HCT116 (cell line): ENCODE measurements around the gene MAVS. TPM values are rescaled to one million over a fixed set of nuclear protein-coding genes. Genes with fewer than 3 reads are reported as not detected.
A peak's percentile ranks its signal among the peaks of the same experiment; 100 is the strongest.

Experiments used
- ATAC-seq: fragments of 200-7000 bp; cut with Tn5 transposase; 2 replicates; pipeline ENCODE4 v1.9.1; 2020; ENCODE audit warnings: mild to moderate bottlenecking, moderate library complexity
- BruUV-seq: library from RNA; stranded (reverse); fragments of 400-500 nt; replicated peaks from 2 replicates; lab custom pipeline; 2021; lab: Mats Ljungman, UMichigan
- CTCF ChIA-PET: fragments of 300-600 bp; sonication (Branson Sonifier 250); formaldehyde crosslinking; loops from one replicate; lab custom pipeline; 2021; ENCODE audit warnings: antibody characterized with exemption; lab: Charles Lee
- POLR2A ChIA-PET: fragments of 300-600, 350-600 bp; sonication (Branson Sonifier 250); formaldehyde crosslinking; loops from one replicate; lab custom pipeline; 2021; ENCODE audit warnings: antibody characterized with exemption; lab: Charles Lee
- RAD21 ChIA-PET, 2 experiments: fragments of 300-600 bp; sonication (Branson Sonifier 250); formaldehyde crosslinking; loops; one replicate each; lab custom pipeline; 2023; ENCODE audit warnings: low total read pairs in 2 of 2; ENCODE audit not compliant: uncharacterized antibody in 2 of 2, unreplicated experiment in 2 of 2, low non-redundant PET in 1 of 2; lab: Charles Lee
- DNase-seq: peaks from one replicate; pipeline ENCODE4 v3.0.0-alpha.2; 2010; ENCODE audit warnings: low read depth, low spot score
- H2AFZ ChIP-seq: fragments of 200-600 bp; shearing (Covaris generic), sonication (generic); 2 replicates; pipeline ENCODE4 v1.6.1; 2017; ENCODE audit warnings: low read depth, mixed run types, mixed read lengths, antibody characterized with exemption, low read length; ENCODE audit not compliant: poor library complexity, severe bottlenecking
- H3K27ac ChIP-seq: 2 replicates; pipeline ENCODE4 v1.5.1; 2012; ENCODE audit warnings: low read depth, low read length
- H3K27me3 ChIP-seq: fragments of 200-600 bp; sonication (generic); 2 replicates; pipeline ENCODE4 v1.6.1; 2016; ENCODE audit warnings: mixed run types, low read length, mixed read lengths; ENCODE audit not compliant: insufficient read depth
- H3K36me3 ChIP-seq, 2 experiments: fragments of 200-500 bp in 1 of 2; fragments of 200-600 bp in 1 of 2; sonication (Bioruptor generic) in 1 of 2; sonication (generic) in 1 of 2; 2 replicates each; pipeline versions ENCODE4 v1.5.1 to v1.6.1; 2014 to 2016; ENCODE audit warnings: low read length in 2 of 2, inconsistent platforms in 1 of 2, mixed read lengths in 1 of 2, mixed run types in 1 of 2; ENCODE audit not compliant: insufficient read depth in 2 of 2, control insufficient read depth in 1 of 2
- H3K4me1 ChIP-seq, 2 experiments: fragments of 200-600 bp in 1 of 2; sonication (generic) in 1 of 2; 2 replicates each; pipeline versions ENCODE4 v1.5.1 to v1.6.1; 2012 to 2017; ENCODE audit warnings: low read length in 2 of 2, inconsistent platforms in 1 of 2, mild to moderate bottlenecking in 1 of 2, mixed read lengths in 1 of 2, mixed run types in 1 of 2, moderate library complexity in 1 of 2; ENCODE audit not compliant: insufficient read depth in 2 of 2, control insufficient read depth in 1 of 2
- H3K4me2 ChIP-seq: fragments of 200-600 bp; sonication (generic); 2 replicates; pipeline ENCODE4 v1.6.1; 2017; ENCODE audit warnings: mixed run types, low read length, mixed read lengths
- H3K4me3 ChIP-seq, 2 experiments: fragments of 200-600 bp in 1 of 2; sonication (generic) in 1 of 2; replicated peaks in 1 of 2; 2 replicates each; pipeline ENCODE4 v1.5.1; 2011 to 2016; ENCODE audit warnings: low read length in 2 of 2, control low read depth in 1 of 2, low read depth in 1 of 2, mild to moderate bottlenecking in 1 of 2, mixed read lengths in 1 of 2, mixed run types in 1 of 2
- H3K79me2 ChIP-seq: fragments of 200-600 bp; sonication (generic); 2 replicates; pipeline ENCODE4 v1.6.1; 2017; ENCODE audit warnings: mild to moderate bottlenecking, mixed run types, low read length, moderate library complexity, mixed read lengths; ENCODE audit not compliant: insufficient read depth
- H3K9ac ChIP-seq: fragments of 200-600 bp; sonication (generic); 2 replicates; pipeline ENCODE4 v1.6.1; 2016; ENCODE audit warnings: low read length, mixed read lengths
- H3K9me2 ChIP-seq: fragments of 200-600 bp; sonication (generic), shearing (Covaris generic); 2 replicates; pipeline ENCODE4 v1.6.1; 2017; ENCODE audit warnings: mixed run types, mild to moderate bottlenecking, moderate library complexity; ENCODE audit not compliant: insufficient read depth
- H3K9me3 ChIP-seq, 2 experiments: fragments of 200-500 bp in 1 of 2; fragments of 200-600 bp in 1 of 2; sonication (Bioruptor generic) in 1 of 2; sonication (generic) in 1 of 2; 2 replicates each; pipeline ENCODE4 v1.6.1; 2014 to 2017; ENCODE audit warnings: low read length in 2 of 2, mixed read lengths in 2 of 2, inconsistent platforms in 1 of 2, low read depth in 1 of 2, mild to moderate bottlenecking in 1 of 2, mixed run types in 1 of 2, moderate library complexity in 1 of 2; ENCODE audit not compliant: control insufficient read depth in 1 of 2, insufficient read depth in 1 of 2
- H4K20me1 ChIP-seq: fragments of 200-600 bp; sonication (generic), shearing (Covaris generic); 2 replicates; pipeline ENCODE4 v1.6.1; 2017; ENCODE audit warnings: mixed run types, mild to moderate bottlenecking, moderate library complexity; ENCODE audit not compliant: insufficient read depth
- REST ChIP-seq: IDR thresholded peaks from 2 replicates; pipeline ENCODE4 v1.6.1; 2012; ENCODE audit warnings: low read depth
- SP1 ChIP-seq: IDR thresholded peaks from 2 replicates; pipeline ENCODE4 v1.6.1; 2012; ENCODE audit warnings: low read depth
- YY1 ChIP-seq: IDR thresholded peaks from 2 replicates; pipeline ENCODE4 v1.6.1; 2011; ENCODE audit warnings: low read length, low read depth, moderate library complexity, mild to moderate bottlenecking; ENCODE audit not compliant: insufficient replicate concordance; ENCODE audit errors: extremely low read depth
- intact Hi-C: fragments of 100-400 bp; cut with micrococcal nuclease; formaldehyde crosslinking; loops from 2 replicates; pipeline ENCODE4 v1.10.0; 2022
- total RNA-seq: library from RNA; stranded (reverse); gene quantifications from one replicate; pipeline ENCODE4 v1.2.1, GENCODE V29; 2021; ENCODE audit not compliant: unreplicated experiment

The MAVS gene
- total RNA-seq, 1 experiment from 2014 or later, result 60.1 TPM

GRCh38 chr20:3890398-3890751 lies 43.7 kb downstream of the MAVS start:
- Histone ChIP-seq H4K20me1 (peaks cover 32% of the 10 kb centered on the region), H2AFZ (no peak overlapping the region), H3K4me2 (peak overlapping the region; percentile 72), H3K4me1 (peaks cover 35 to 43% of the 10 kb centered on the region in 2 experiments), H3K9ac (peak overlapping the region; percentile 77), H3K9me2 (no peaks in the 10 kb centered on the region), H3K27ac (peak overlapping the region; percentile 98), H3K9me3 (no peaks in the 10 kb centered on the region), H3K36me3 (peaks cover 9 to 20% of the 10 kb centered on the region in 2 experiments; a peak in 3 of 4 replicates), H3K27me3 (no peaks in the 10 kb centered on the region), H3K79me2 (peaks cover 75% of the 10 kb centered on the region), H3K4me3 (peak overlapping the region; percentile 68 to 83)
- ChIA-PET RAD21 (no interaction called here), CTCF (interaction anchor here (0.6 kb wide), 1 partner anchor 13 kb away, joined by 5 read pairs; no protein-coding TSS in a partner anchor), POLR2A (no interaction called here)
- TF ChIP-seq REST (no peak), YY1 (peak; percentile 64), SP1 (0 out of 2 replicates have a peak, but pooled peaks have one; percentile 1)
- TSS peak; percentile 55 for BruUV-seq
- DNase-seq (no peak), ATAC-seq (no peak)
- intact Hi-C loops, result no loop called here
